ENCODE data around the gene ELF2. TPM values are rescaled to one million over a fixed set of nuclear protein-coding genes. Genes with fewer than 3 reads are reported as not detected.

Gene ELF2
- total and polyA plus RNA-seq, 2 donors (not counting 3 experiments of a cell fraction or from before 2014, with no cell fraction given): 16.4 to 35.1 TPM

GRCh38 chr4:139142087-139142486, 34.9 kb downstream of the ELF2 start:
- dilution Hi-C loops (cut with MboI; ENCODE audit: extremely low pct_ligation_motif_present, low sequenced_read_pairs): no loop called here
- no peak for DNase-seq (ENCODE audit: low read depth, low spot score)
- Histone ChIP-seq H3K9ac (replicated peaks; ENCODE audit: extremely low read depth, insufficient read depth, low read length) (no peak overlapping the region), H3K4me1 (ENCODE audit: control insufficient read depth, extremely low read depth, insufficient read depth, low read length) (no peaks in the 10 kb centered on the region), H4K20me1 (replicated peaks; ENCODE audit: control insufficient read depth, extremely low read depth, insufficient read depth, low read length) (no peaks in the 10 kb centered on the region), H3K9me3 (replicated peaks; ENCODE audit: control insufficient read depth, insufficient read depth, low read length) (no peaks in the 10 kb centered on the region), H3K27me3 (ENCODE audit: control insufficient read depth in 2 of 2, insufficient read depth in 2 of 2, low read length in 2 of 2) (no peaks in the 10 kb centered on the region), H2AFZ (ENCODE audit: low read depth, low read length) (no peak overlapping the region), H3K4me3 (replicated peaks in 1 of 3; ENCODE audit: insufficient read depth in 1 of 3, low read depth in 1 of 3, low read length in 3 of 3) (no peak overlapping the region), H3K9me1 (replicated peaks; ENCODE audit: control insufficient read depth, extremely low read depth, insufficient read depth, low read length) (no peaks in the 10 kb centered on the region), H3K79me2 (ENCODE audit: control insufficient read depth, insufficient read depth, low read length) (no peaks in the 10 kb centered on the region), H3K27ac (ENCODE audit: insufficient read depth, low read depth, low read length) (no peak overlapping the region), H3K4me2 (ENCODE audit: insufficient read depth, low read length) (no peak overlapping the region), H3K36me3 (ENCODE audit: control insufficient read depth in 2 of 2, extremely low read depth in 1 of 2, insufficient read depth in 2 of 2, low read length in 2 of 2) (no peaks in the 10 kb centered on the region)
- no peak for TF ChIP-seq POLR2AphosphoS5 (IDR thresholded peaks at IDR 0.05; ENCODE audit: insufficient read depth, low read depth, low read length)
- no peak for TF ChIP-seq FOS (IDR thresholded peaks at IDR 0.05; ENCODE audit: borderline replicate concordance, insufficient read depth, low read length)
- TF ChIP-seq EZH2 (IDR thresholded peaks at IDR 0.05; ENCODE audit: borderline replicate concordance, low read depth, low read length, severe bottlenecking): no peak
- no peak for TF ChIP-seq POLR2A (IDR thresholded peaks at IDR 0.05; ENCODE audit: low read depth, low read length)
- TF ChIP-seq GATA2 (IDR thresholded peaks at IDR 0.05; ENCODE audit: insufficient read depth, insufficient read length, low read depth, low read length): no peak
- no peak for TF ChIP-seq MYC (IDR thresholded peaks at IDR 0.05; ENCODE audit: low read depth, low read length)
- no peak for TF ChIP-seq JUN (IDR thresholded peaks at IDR 0.05; ENCODE audit: borderline replicate concordance, insufficient read depth, insufficient read length, low read depth)
- TF ChIP-seq CTCF (IDR thresholded peaks at IDR 0.05; ENCODE audit: extremely low read depth in 1 of 2, insufficient read depth in 1 of 2, low read depth in 1 of 2, low read length in 2 of 2): no peak
- TF ChIP-seq MAX (IDR thresholded peaks at IDR 0.05; ENCODE audit: insufficient read depth, insufficient read length): no peak
- POLR2A ChIA-PET: interaction anchor here (0.6 kb wide), 1 partner anchor 556 kb away, joined by 3 read pairs; no protein-coding TSS in a partner anchor
- FAIRE-seq: no peak
- intact Hi-C loops (cut with micrococcal nuclease): no loop called here
- CTCF ChIA-PET: interaction anchor here (1.2 kb wide), 1 partner anchor 112 kb away, joined by 6 read pairs; no protein-coding TSS in a partner anchor
- BruUV-seq (replicated peaks): no TSS peak
